ENCODE results near the gene PRKCSH.

PRKCSH gene

DNA sequence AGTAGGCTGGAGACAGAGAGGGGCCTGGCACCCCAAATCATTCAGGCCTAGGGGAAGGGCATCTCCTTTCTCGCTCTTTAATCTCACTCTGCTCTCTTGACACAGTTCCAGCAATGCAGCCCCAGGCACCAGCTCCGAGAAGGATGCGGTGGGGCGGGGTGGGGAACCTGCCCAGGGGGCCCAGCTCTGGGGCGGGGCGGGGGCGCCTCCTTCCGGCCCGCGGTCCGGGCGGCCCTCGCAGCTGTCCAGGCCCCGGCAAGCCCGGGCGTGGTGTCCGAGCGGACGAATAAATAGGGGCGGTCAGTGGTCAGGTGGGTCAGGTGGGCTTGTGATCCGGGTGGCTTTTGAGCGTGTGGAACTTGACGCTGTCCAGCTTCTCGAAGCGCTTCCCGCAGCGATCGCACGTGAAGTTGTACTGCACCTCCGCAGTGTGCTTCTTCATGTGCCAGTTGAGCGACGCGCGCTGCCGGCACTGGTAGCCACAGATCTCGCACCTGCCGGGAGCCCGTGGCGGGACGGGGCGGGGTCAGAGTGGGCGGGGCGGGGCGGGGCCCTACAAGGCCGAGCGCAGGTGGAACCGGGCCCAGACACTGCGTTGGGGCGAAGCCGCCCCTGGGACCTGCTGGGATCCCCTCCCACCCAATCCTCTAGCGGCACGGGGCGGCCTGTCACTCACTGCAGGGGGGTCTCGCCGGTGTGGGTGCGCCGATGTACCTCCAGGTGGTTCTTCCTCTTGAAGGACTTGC, 48.1 kb downstream of the PRKCSH start:
- no peak for DNase-seq
- intact Hi-C loops (cut with DNase I): loop anchor here (5.0 to 10.0 kb wide), 3 partner anchors 36 to 189 kb away; partner anchors contain the start of genes SWSAP1 and TSPAN16

DNA sequence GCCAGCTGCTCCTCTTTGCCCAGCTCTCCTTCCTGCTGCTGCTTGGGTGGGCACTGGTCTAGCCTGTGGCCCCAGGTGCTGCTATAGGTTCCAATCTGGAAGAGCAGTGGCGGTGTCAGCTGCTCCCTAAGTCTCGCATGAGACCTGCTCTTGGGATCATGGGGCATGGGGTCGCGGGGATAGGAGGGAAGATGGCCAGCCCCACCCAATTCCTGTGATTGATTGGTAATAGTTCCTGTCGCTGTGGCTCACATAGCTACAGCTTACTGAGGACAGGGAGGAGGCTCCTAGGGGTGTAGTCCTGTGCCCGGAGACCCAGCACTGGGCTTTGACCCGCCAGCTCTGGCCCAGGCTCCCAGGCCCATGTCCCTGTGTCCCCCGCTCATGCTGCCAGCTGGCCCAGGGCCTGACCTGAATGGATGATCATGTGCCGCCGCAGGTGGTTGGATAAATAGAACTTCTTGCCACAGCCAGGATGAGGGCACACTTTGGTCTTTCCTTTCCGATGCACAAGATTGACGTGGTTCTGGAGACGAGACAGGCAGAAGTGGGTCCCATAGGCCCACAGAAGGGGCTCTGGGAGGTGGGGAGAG, 49.9 kb downstream of the PRKCSH start:
- DNase-seq: no peak
- intact Hi-C loops (cut with DNase I): loop anchor here (10.0 kb wide), 1 partner anchor 191 kb away; the partner anchor contains the start of gene TSPAN16

DNA sequence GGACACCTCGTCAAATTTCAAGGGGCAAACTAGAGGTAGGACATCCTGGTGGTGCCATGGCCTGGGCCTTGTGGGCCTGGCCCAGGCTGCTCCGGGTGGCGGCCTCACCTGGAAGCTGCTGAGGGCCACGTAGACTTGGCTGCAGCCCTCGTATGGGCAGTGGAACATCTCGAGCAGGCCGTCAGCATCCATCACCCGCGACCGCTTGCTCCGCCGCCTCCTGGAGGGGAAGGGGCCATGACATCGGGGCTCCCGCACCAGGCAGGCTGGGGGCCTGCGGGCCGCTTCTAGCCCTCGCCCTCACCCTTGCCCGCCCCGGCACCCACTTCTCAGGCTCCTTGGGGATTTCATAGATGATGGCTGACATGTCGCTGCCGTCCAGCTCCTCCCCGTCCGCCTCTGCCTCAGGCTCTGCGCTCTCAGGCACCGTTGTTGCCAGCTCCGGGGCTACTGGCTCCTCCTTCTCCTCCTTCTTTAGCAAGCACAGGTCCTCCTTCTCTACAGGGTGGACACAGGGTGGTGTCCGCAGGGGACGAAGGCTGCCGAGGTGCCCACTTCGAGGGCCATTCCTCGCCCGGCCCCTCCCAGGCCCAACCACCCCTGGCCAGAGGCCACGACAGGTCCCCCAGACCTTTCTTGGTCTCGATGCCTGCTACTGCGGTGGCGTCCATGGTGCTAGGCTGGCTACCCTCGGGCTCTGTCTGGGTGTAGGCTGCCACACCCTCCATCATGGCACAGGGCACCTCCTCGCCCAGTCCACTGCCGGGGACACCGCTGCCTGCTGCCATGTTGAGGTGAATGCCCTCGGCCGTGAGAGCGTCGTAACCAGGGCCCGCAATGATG, 51.4 kb downstream of the PRKCSH start:
- intact Hi-C loops (cut with DNase I): loop anchor here (10.0 kb wide), 1 partner anchor 192 kb away; the partner anchor contains the start of gene TSPAN16
- DNase-seq: no peak

DNA sequence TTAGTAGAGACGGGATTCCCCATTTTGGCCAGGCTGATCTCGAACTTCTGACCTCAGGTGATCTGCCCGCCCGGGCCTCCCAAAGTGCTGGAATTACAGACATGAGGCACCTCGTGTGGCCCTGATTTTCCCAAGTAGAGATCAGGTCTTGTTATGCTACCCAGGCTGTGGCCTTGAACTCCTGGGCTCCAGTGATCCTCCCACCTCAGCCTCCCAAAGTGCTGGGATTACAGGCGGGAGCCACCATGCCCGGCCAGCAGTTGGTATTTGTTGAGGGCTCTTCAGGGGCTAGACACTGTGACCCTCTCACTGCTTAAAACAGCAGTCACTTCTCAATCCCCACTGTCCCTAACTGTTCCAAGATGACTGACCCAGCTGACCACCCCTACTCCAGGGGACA, 53.9 kb downstream of the PRKCSH start:
- no peak for DNase-seq
- intact Hi-C loops (cut with DNase I): loop anchor here (10.0 kb wide), 1 partner anchor 195 kb away; the partner anchor contains the start of gene TSPAN16

DNA sequence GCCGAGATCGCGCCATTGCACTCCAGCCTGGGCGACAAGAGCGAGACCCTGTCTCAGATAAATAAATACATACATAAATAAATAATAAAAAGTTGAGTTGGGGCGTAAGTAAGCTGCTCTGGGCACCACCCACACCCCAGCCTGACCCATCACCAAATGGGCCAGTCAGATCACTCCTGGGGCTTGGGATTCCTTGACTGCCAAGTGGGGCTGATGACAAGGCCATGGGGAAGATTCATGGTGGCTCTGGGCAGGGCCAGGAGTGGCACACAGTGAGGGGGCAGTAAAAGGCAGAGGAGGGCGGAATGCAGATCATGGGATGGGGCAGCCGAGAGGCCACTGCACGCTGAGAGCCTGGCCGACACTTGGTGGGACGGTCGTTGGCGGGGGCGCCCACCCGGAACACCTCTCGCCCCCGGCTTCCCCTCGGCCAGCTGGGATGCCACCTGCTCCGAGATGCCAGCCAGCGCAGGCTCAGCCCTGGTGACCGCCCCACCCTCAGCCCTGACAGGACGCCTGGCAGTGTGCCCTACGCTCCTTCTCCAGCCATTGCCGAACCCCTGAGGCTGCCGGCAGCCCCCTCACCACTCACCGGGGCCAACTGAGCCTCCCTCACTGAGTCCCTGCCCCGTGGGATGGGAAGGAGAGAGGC, 59.3 kb downstream of the PRKCSH start:
- intact Hi-C loops (cut with DNase I): no loop called here
- no peak for DNase-seq

DNA sequence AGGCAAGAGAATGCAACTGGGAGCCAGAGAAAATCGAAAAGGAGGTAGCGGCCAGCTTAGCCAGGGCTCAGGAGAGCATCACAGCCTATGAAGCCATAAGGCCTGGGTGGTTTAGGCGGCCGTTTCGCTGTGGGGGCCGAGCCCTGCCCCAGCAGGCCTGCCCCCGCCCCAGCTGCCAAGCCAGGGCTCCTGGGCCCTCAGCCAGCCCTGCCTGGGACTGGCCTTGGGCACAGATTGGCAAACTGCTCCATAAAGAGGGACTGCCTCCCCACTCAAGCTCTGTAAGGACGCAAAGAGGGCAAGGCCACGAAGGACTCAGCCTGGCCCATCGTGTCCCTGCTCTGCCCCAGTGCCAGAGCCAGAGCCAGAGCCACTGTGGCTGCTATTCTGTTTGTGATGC, 60.0 kb downstream of the PRKCSH start:
- intact Hi-C loops (cut with DNase I): no loop called here
- DNase-seq: no peak

DNA sequence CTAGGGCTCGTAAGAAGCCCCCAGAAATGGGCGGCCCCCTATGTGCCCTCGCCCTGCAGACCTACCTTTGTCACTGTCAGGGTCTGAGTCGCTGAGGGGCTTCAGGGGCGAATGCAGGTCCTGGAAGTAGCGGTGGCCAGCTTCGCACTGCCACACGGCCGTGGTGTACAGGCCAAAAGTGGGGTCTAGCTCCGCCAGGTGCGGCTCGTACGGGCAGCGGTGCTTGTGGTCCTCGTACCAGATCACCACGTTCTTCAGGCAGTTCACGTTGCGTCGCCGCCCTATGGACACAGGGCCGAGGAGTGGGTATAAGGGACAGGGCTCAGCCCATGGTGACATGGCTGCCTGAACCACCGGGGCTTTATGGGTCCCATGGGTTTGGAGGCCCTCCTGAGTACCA, 60.5 kb downstream of the PRKCSH start:
- DNase-seq: no peak
- intact Hi-C loops (cut with DNase I): no loop called here

DNA sequence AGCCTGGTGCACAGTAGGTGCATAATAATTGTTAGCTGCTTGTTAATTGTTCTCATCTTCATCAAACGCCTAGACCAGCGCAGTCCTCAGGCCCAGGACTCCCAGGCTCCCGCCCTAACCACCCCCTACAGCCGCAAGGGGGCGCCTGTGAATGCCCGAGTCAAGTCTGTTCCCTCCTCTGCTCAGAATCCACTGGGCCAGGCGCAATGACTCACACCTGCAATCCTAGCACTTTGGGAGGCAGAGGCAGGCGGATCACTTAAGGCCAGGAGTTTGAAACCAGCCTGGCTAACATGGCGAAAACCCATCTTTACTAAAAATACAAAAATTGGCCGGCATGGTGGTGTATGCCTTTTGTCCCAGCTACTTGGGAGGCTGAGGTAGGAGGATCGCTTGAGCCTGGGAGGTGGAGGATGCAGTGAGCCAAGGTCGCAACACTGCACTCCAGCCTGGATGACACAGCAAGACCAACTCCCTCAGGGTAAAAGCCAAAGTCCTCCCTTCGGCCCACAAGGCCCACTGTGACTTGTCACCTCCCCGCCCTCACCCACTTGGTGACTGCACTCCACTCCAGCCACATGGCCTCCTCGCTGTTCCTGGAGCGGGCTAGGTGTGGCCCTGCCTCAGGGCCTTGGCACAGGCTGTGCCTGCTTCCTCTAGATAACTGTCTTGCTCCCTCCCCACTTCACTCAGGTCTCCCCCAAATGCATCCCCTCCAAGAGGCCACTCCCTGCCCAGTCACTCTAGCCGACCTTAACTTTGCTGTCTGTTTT, 61.1 kb downstream of the PRKCSH start:
- intact Hi-C loops (cut with DNase I): no loop called here
- DNase-seq: peak; percentile 30 to 83 (median 63)

DNA sequence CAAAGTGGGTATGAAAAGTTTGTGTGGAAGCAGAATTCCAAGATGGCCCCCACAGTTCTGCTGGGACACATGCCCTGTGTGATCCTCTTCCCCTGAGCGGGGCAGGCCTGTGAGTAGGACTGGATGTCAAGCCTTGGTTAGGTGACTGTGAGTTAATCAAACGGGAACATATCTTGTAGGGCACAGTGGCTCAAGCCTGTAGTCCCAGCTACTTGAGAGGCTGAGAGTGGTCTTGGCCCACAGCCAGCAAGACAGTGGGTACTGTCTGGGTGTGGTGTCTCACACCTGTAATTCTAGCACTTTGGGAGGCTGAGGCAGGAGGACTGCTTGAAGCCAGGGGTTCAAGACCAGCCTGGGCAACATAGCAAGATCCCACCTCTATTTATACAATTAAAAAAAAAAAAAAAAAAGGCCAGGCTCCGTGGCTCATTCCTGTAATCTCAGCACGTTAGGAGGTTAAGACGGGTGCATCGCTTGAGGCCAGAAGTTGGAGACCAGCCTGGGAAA, 63.8 kb downstream of the PRKCSH start:
- DNase-seq: no peak
- intact Hi-C loops (cut with DNase I): no loop called here

DNA sequence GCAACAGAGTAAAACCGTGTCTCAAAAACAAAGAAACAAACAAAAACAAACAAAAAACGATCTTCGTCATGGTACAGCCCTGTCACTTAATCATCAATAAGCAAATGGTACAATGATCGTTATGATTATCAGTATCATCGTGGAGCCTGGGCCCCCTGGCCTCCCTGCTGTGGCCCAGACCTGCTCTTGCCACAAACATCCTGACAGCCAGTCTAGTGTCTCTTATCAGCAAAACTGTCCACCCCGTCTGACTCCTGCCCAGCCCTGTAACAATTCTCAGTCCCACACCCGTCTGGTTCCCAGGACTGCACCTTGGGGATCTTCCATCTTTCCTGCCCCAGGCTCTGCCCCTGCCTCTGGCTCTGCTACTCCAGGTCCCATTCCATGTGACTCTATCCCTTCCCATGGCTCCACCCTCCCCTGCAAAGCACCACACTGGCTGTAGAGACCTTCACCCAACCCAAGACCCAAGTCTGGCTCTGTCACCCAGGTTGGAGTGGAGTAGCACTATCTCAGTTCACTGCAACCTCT, 64.5 kb downstream of the PRKCSH start:
- intact Hi-C loops (cut with DNase I): no loop called here
- no peak for DNase-seq
